Breast epithelium (tissue), 4 donors: ENCODE results near the gene FRK. TPM values are rescaled to one million over a fixed set of nuclear protein-coding genes. Genes with fewer than 3 reads are reported as not detected.
"Not testable (repeated sequence)": the region's sequence is repeated elsewhere in the genome, so short reads cannot be mapped to it uniquely, and the experiment has no call there.

Experiments
- DNase-seq, 2 donors: peaks; one replicate each; pipeline ENCODE4 v3.0.0-alpha.2; 2019; ENCODE audit warnings: low spot score in 2 of 2
- H3K27ac ChIP-seq, 2 donors: fragments of 200-600 bp; sonication (generic) in 1 of 2; one replicate each; pipeline ENCODE4 v1.5.1; 2016 to 2019; ENCODE audit warnings: mild to moderate bottlenecking in 1 of 2
- H3K27me3 ChIP-seq, 2 donors: fragments of 200-600 bp; sonication (generic) in 1 of 2; one replicate each; pipeline versions ENCODE4 v1.5.1 to v1.6.0; 2017 to 2019; ENCODE audit warnings: control low read depth in 1 of 2, mild to moderate bottlenecking in 1 of 2
- H3K36me3 ChIP-seq: fragments of 200-600 bp; one replicate; pipeline ENCODE4 v1.5.1; 2019
- H3K4me1 ChIP-seq, 2 donors: fragments of 200-600 bp; sonication (generic); one replicate each; pipeline ENCODE4 v1.5.1; 2016 to 2019; ENCODE audit warnings: control low read depth in 1 of 2
- H3K4me3 ChIP-seq, 3 donors: fragments of 200-600 bp; sonication (generic); 1 replicate in 2 of 3; 2 replicates in 1 of 3; pipeline ENCODE4 v1.5.1; 2016 to 2019; ENCODE audit warnings: mild to moderate bottlenecking in 3 of 3, moderate library complexity in 2 of 3
- H3K9me3 ChIP-seq, 2 donors: fragments of 200-600 bp; sonication (generic) in 1 of 2; one replicate each; pipeline ENCODE4 v1.5.1; 2016 to 2019; ENCODE audit warnings: control low read depth in 1 of 2
- POLR2A ChIP-seq: fragments of 450-650 bp; IDR thresholded peaks from one replicate; pipeline ENCODE4 v1.6.1; 2016; ENCODE audit warnings: antibody characterized with exemption, mild to moderate bottlenecking, moderate library complexity
- POLR2AphosphoS5 ChIP-seq, 3 donors: sonication (generic); formaldehyde crosslinking; IDR thresholded peaks; one replicate each; pipeline ENCODE4 v1.6.1; 2017; ENCODE audit warnings: antibody characterized with exemption in 3 of 3
- intact Hi-C: fragments of 100-400 bp; cut with DNase I; formaldehyde crosslinking; loops from one replicate; pipeline ENCODE4 v1.15.1; 2023; ENCODE audit warnings: low total_unique reads
- total RNA-seq, 3 donors: library from RNA; depleted of rRNA; stranded (reverse); fragments of >200 nt; gene quantifications; one replicate each; pipeline ENCODE4 v1.1.0, GENCODE V29; 2016
- TF ChIP-seq, protein P1 (sequence below), 3 donors: fragments of 450-650 bp; IDR thresholded peaks; one replicate each; pipeline ENCODE4 v1.5.1; 2016 to 2017; ENCODE audit warnings: antibody characterized with exemption in 3 of 3, mild to moderate bottlenecking in 3 of 3, moderate library complexity in 3 of 3

The FRK gene
- total RNA-seq, 3 donors from 2014 or later = 0.64 to 10.5 (median 5.9) TPM

DNA sequence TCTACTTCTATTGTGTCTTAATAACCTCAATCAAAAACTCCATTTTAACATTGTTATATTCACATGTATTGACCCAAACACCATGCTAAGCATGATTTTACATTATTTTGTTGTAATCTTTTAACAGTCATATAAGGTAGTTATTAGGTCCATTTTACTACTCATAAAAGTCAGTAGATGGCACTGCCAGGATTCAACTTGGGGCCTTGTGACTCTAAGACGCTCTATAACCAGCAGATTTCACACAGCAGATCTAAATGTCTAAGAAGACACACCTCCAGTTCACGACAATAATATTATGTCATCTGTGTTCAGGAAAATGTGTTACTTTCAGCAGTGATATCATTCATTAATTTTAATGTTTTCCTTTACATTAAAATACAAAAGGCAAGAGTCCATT, 88.0 kb downstream of the FRK start:
- Histone ChIP-seq H3K27ac (no peak overlapping the region), H3K4me1 (no peaks in the 10 kb centered on the region), H3K4me3 (no peak overlapping the region), H3K27me3 (no peaks in the 10 kb centered on the region), H3K9me3 (no peaks in the 10 kb centered on the region), H3K36me3 (no peaks in the 10 kb centered on the region)
- intact Hi-C loops = no loop called here
- no peak for TF ChIP-seq POLR2A
- TF ChIP-seq, protein P1, sequence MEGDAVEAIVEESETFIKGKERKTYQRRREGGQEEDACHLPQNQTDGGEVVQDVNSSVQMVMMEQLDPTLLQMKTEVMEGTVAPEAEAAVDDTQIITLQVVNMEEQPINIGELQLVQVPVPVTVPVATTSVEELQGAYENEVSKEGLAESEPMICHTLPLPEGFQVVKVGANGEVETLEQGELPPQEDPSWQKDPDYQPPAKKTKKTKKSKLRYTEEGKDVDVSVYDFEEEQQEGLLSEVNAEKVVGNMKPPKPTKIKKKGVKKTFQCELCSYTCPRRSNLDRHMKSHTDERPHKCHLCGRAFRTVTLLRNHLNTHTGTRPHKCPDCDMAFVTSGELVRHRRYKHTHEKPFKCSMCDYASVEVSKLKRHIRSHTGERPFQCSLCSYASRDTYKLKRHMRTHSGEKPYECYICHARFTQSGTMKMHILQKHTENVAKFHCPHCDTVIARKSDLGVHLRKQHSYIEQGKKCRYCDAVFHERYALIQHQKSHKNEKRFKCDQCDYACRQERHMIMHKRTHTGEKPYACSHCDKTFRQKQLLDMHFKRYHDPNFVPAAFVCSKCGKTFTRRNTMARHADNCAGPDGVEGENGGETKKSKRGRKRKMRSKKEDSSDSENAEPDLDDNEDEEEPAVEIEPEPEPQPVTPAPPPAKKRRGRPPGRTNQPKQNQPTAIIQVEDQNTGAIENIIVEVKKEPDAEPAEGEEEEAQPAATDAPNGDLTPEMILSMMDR (IDR thresholded peaks at IDR 0.05) = no peak
- no peak for TF ChIP-seq POLR2AphosphoS5 (IDR thresholded peaks at IDR 0.05)
- DNase-seq = no peak

DNA sequence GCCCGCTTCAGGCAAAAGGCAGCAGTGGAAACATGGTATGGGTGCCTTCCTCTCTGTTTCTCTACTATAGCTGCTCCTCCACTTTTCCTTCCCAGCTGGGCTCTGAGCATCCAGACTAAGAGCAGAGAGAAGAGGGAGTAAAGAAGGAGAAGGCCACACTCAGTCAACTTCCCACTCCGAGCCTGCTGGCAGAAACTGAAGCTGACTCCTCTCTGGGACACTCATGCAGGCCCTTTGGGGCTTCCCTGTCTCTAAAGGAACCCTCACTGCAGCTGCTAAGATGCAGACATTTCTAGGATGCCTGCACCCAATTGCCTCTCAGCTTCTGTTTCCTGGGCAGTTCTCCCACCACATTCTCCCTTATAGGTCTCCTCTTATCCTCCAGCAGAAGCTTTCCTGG, 88.9 kb downstream of the FRK start:
- Histone ChIP-seq H3K9me3 (no peaks in the 10 kb centered on the region), H3K4me3 (no peak overlapping the region), H3K36me3 (no peaks in the 10 kb centered on the region), H3K27me3 (no peaks in the 10 kb centered on the region), H3K4me1 (no peaks in the 10 kb centered on the region), H3K27ac (no peak overlapping the region)
- TF ChIP-seq POLR2A (no peak), POLR2AphosphoS5 (IDR thresholded peaks at IDR 0.05) (no peak)
- TF ChIP-seq, protein P1 (IDR thresholded peaks at IDR 0.05) = no peak
- intact Hi-C loops = no loop called here
- no peak for DNase-seq

DNA sequence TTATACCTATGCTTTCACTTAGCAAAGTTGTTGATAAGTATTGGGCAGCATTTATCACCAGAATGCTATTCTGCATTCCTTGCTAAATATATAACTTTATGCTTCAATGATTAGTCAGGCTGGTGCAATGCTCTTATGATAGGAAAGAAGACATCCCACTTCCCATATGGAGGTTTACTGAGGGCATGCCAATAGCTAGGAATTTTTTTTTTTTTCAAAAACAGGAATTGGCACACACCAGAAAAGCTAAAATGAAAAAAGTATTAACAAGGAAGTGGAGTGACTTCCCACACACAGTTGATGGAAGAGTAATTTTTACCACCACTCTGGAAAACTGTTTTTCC, 90.8 kb downstream of the FRK start:
- DNase-seq = no peak
- intact Hi-C loops = no loop called here
- TF ChIP-seq POLR2A = no peak
- TF ChIP-seq, protein P1 (IDR thresholded peaks at IDR 0.05) = no peak
- no peak for TF ChIP-seq POLR2AphosphoS5 (IDR thresholded peaks at IDR 0.05)
- no peaks in the 10 kb centered on the region for H3K36me3 ChIP-seq
- H3K9me3 ChIP-seq = no peaks in the 10 kb centered on the region
- H3K4me1 ChIP-seq = no peaks in the 10 kb centered on the region
- H3K4me3 ChIP-seq = no peak overlapping the region
- no peaks in the 10 kb centered on the region for H3K27me3 ChIP-seq
- no peak overlapping the region for H3K27ac ChIP-seq

DNA sequence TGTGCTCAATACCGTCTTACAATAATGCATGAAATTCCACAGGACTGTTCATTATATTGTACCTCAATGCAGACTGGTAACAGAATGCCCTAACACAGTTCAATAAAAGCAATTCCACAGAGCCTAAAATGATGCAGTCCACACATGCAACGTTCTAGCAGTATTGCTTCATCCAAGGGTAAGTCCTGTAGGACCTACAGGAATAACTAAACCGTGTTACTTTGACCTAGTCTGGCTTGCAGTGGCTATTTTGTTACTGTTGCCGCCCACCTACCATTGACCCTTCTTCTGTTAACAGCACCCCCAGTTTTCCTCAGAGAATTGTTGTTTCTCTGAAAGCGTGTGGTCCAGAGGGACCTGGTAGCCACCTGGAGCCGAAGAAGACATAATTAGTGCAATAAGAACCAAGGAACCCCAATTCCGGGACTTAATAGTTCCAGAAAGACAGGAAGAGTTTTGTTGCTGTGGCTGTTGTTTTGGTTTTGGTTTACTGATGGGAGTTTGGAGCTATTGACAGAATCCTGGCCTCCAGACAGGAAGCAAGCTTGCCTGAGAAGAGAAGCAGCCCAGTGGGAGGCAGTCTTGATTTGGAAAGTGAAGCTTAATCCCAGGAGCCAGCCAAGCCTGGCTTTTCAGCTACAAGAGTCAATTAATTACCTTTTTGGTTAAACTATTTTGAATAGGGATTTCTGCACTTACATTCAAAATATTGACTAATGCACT, 91.3 kb downstream of the FRK start:
- TF ChIP-seq, protein P1 (IDR thresholded peaks at IDR 0.05) = no peak
- no peak for TF ChIP-seq POLR2AphosphoS5 (IDR thresholded peaks at IDR 0.05)
- TF ChIP-seq POLR2A = no peak
- Histone ChIP-seq H3K27ac (no peak overlapping the region), H3K36me3 (no peaks in the 10 kb centered on the region), H3K27me3 (no peaks in the 10 kb centered on the region), H3K9me3 (no peaks in the 10 kb centered on the region), H3K4me3 (no peak overlapping the region), H3K4me1 (no peaks in the 10 kb centered on the region)
- DNase-seq = no peak
- intact Hi-C loops = no loop called here

DNA sequence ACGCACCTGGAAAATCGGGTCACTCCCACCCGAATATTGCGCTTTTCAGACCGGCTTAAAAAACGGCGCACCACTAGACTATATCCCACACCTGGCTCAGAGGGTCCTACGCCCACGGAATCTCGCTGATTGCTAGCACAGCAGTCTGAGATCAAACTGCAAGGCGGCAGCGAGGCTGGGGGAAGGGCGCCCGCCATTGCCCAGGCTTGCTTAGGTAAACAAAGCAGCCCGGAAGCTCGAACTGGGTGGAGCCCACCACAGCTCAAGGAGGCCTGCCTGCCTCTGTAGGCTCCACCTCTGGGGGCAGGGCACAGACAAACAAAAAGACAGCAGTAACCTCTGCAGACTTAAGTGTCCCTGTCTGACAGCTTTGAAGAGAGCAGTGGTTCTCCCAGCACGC, 100.4 kb downstream of the FRK start:
- H3K27ac ChIP-seq, DNase-seq, H3K27me3 ChIP-seq, H3K4me3 ChIP-seq, H3K36me3 ChIP-seq, H3K9me3 ChIP-seq, H3K4me1 ChIP-seq, intact Hi-C loops: not testable (repeated sequence)

DNA sequence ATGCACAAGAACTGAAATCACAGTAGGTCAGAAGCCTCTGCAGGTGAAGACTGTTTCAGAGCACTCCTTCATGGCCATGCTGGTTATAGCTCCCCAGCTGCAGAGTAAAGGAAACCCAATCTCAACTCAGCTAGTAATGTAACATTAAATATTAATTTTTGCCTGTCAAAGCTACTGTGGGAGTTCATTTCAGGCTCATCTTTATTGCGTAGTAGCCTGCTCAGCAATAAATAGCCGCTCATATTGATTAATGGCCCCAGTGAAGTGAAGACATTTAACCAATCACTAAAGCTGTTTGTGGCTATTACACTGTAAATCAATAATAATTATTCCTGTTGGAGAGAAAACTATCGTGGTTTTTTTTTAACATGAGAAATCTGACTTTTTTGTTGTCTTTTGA, 101.7 kb downstream of the FRK start:
- Histone ChIP-seq H3K27ac (no peak overlapping the region), H3K4me3 (no peak overlapping the region), H3K4me1 (no peaks in the 10 kb centered on the region), H3K36me3 (no peaks in the 10 kb centered on the region), H3K27me3 (no peaks in the 10 kb centered on the region), H3K9me3 (no peaks in the 10 kb centered on the region)
- TF ChIP-seq, protein P1 (IDR thresholded peaks at IDR 0.05) = no peak
- TF ChIP-seq POLR2AphosphoS5 (IDR thresholded peaks at IDR 0.05) (no peak), POLR2A (no peak)
- intact Hi-C loops = no loop called here
- DNase-seq = no peak
